ENCODE results near the gene ADCY3.

DNA sequence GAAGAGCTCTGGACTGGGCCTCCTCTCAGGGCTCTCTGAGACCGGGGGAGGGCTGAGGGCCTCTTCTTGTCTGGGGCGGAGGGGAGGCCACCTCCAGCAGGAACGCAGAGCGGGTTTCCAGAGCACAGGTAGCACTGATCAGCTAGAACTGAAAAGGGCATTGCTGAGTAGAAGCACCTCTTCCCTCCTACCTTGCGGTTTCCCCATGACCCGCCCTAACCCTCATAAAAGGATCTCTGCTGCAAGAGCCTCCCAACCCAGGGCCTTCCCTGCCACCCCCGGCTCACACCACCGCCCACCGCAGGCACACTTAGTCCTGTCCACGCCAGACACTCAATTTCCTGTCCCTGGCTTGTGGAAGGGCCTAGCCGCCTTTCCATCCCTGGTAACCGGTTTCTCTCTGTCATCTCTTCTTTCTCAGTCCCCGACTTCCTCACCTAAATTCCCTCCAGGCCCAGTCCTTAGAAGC is 966 bp downstream of the ADCY3 start:
- TF ChIP-seq, protein P1, sequence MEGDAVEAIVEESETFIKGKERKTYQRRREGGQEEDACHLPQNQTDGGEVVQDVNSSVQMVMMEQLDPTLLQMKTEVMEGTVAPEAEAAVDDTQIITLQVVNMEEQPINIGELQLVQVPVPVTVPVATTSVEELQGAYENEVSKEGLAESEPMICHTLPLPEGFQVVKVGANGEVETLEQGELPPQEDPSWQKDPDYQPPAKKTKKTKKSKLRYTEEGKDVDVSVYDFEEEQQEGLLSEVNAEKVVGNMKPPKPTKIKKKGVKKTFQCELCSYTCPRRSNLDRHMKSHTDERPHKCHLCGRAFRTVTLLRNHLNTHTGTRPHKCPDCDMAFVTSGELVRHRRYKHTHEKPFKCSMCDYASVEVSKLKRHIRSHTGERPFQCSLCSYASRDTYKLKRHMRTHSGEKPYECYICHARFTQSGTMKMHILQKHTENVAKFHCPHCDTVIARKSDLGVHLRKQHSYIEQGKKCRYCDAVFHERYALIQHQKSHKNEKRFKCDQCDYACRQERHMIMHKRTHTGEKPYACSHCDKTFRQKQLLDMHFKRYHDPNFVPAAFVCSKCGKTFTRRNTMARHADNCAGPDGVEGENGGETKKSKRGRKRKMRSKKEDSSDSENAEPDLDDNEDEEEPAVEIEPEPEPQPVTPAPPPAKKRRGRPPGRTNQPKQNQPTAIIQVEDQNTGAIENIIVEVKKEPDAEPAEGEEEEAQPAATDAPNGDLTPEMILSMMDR (IDR thresholded peaks at IDR 0.05) = no peak
- TF ChIP-seq POLR2A (IDR thresholded peaks at IDR 0.05) = no peak

Data from adrenal gland (tissue), 5 donors.